ENCODE results near the gene DAW1.
"Not testable (repeated sequence)": the region's sequence is repeated elsewhere in the genome, so short reads cannot be mapped to it uniquely, and the experiment has no call there.

Gene DAW1

GRCh38 chr2:227932001-227932400 is 60.6 kb downstream of the DAW1 start:
- no peak for DNase-seq

- no peak for DNase-seq
These were observed 61.0 kb downstream of the DAW1 start for GRCh38 chr2:227932403-227932802.

GRCh38 chr2:227933884-227934283 is 62.5 kb downstream of the DAW1 start:
- DNase-seq = no peak

GRCh38 chr2:227936249-227936648 is 64.8 kb downstream of the DAW1 start:
- not testable (repeated sequence) for DNase-seq

GRCh38 chr2:227939271-227940027 is 68.0 kb downstream of the DAW1 start:
- peak; percentile 23 for DNase-seq

- no peak for DNase-seq
These were observed 70.6 kb downstream of the DAW1 start for GRCh38 chr2:227942021-227942420.

- no peak for DNase-seq
These were observed 71.5 kb downstream of the DAW1 start for GRCh38 chr2:227942965-227943364.

- DNase-seq = no peak
These were observed 88.9 kb downstream of the DAW1 start for GRCh38 chr2:227960317-227960716.

GRCh38 chr2:227971619-227972230 is 100.3 kb downstream of the DAW1 start:
- no peak for DNase-seq

- DNase-seq = no peak
These were observed 101.8 kb downstream of the DAW1 start for GRCh38 chr2:227973241-227973640.

All from NCI-H1092 (cell line).